Caco-2 (cell line): ENCODE measurements around the gene TBP. TPM values are rescaled to one million over a fixed set of nuclear protein-coding genes. Genes with fewer than 3 reads are reported as not detected.

Source experiments
- Bru-seq: library from RNA; stranded (reverse); fragments of 400-500 nt; gene quantifications from one replicate; lab custom pipeline; 2021; lab: Mats Ljungman, UMichigan
- BruChase-seq, 2 experiments: library from RNA; stranded (reverse); fragments of 400-500 nt; gene quantifications; one replicate each; lab custom pipeline; 2021; lab: Mats Ljungman, UMichigan
- BruUV-seq: library from RNA; stranded (reverse); fragments of 400-500 nt; replicated peaks from 2 replicates; lab custom pipeline; 2021; lab: Mats Ljungman, UMichigan
- CTCF ChIA-PET: fragments of 300-600 bp; sonication (Branson Sonifier 250); formaldehyde crosslinking; loops from one replicate; lab custom pipeline; 2022; ENCODE audit warnings: antibody characterized with exemption; lab: Charles Lee
- POLR2A ChIA-PET: fragments of 300-600 bp; sonication (Branson Sonifier 250); formaldehyde crosslinking; loops from one replicate; lab custom pipeline; 2022; ENCODE audit warnings: antibody characterized with exemption; lab: Charles Lee
- DNase-seq, 2 experiments: peaks; one replicate each; pipeline versions ENCODE4 v3.0.0 to v3.0.0-alpha.2; 2020 to 2022
- H3K27me3 ChIP-seq: replicated peaks from 2 replicates; pipeline ENCODE4 v1.6.0; 2011; ENCODE audit warnings: low read length; ENCODE audit not compliant: control insufficient read depth, insufficient read depth
- H3K36me3 ChIP-seq: 2 replicates; pipeline ENCODE4 v1.5.1; 2011; ENCODE audit warnings: low read length; ENCODE audit not compliant: control insufficient read depth, insufficient read depth
- H3K4me1 ChIP-seq: fragments of 250-450 bp; sonication (Bioruptor Pico); 2 replicates; pipeline ENCODE4 v1.5.1; 2020; ENCODE audit warnings: mild to moderate bottlenecking
- H3K4me3 ChIP-seq: 2 replicates; pipeline ENCODE4 v1.5.1; 2011; ENCODE audit warnings: low read depth, mild to moderate bottlenecking, control low read depth, low read length
- H3K9me3 ChIP-seq: fragments of 250-450 bp; sonication (Bioruptor Pico); 2 replicates; pipeline ENCODE4 v1.5.1; 2020; ENCODE audit warnings: mild to moderate bottlenecking, moderate library complexity
- H3K27ac Mint-ChIP-seq: one replicate; pipeline ENCODE4 v1.8.0; 2022; ENCODE audit warnings: mixed read lengths; ENCODE audit not compliant: unreplicated experiment
- H3K27me3 Mint-ChIP-seq: one replicate; pipeline ENCODE4 v1.8.0; 2022; ENCODE audit warnings: mixed read lengths; ENCODE audit not compliant: insufficient read depth, unreplicated experiment
- H3K36me3 Mint-ChIP-seq: one replicate; pipeline ENCODE4 v1.8.0; 2022; ENCODE audit warnings: mild to moderate bottlenecking, mixed read lengths; ENCODE audit not compliant: insufficient read depth, unreplicated experiment
- H3K4me1 Mint-ChIP-seq: one replicate; pipeline ENCODE4 v1.8.0; 2022; ENCODE audit warnings: low read depth, mixed read lengths; ENCODE audit not compliant: unreplicated experiment
- H3K4me3 Mint-ChIP-seq: one replicate; pipeline ENCODE4 v1.8.0; 2022; ENCODE audit warnings: mild to moderate bottlenecking, moderate library complexity, mixed read lengths; ENCODE audit not compliant: unreplicated experiment
- H3K9me3 Mint-ChIP-seq: one replicate; pipeline ENCODE4 v1.8.0; 2022; ENCODE audit warnings: mixed read lengths; ENCODE audit not compliant: unreplicated experiment
- CTCF ChIP-seq, 2 experiments: fragments of 200-600 bp in 1 of 2; IDR thresholded peaks; 1 replicate in 1 of 2; 2 replicates in 1 of 2; pipeline versions ENCODE4 v1.5.1 to v1.8.0; 2011 to 2022; ENCODE audit warnings: antibody characterized with exemption in 1 of 2, control low read depth in 1 of 2, inconsistent platforms in 1 of 2, low read depth in 1 of 2, low read length in 1 of 2, mild to moderate bottlenecking in 1 of 2, moderate library complexity in 1 of 2; ENCODE audit not compliant: insufficient read depth in 1 of 2, severe bottlenecking in 1 of 2, unreplicated experiment in 1 of 2
- intact Hi-C: fragments of 100-400 bp; cut with micrococcal nuclease; formaldehyde crosslinking; loops from one replicate; pipeline ENCODE4 v1.10.0; 2022; ENCODE audit not compliant: unreplicated experiment
- long read RNA-seq: library from polyadenylated mRNA; stranded (forward); transcript quantifications from one replicate; pipeline ENCODE4 v2.0.0, GENCODE V29; 2022
- total RNA-seq: library from RNA; stranded (reverse); gene quantifications from 2 replicates; pipeline ENCODE4 v1.2.3, GENCODE V29; 2022

The TBP gene
- total RNA-seq (20.8 and 23.7 TPM in 2 replicates), Bru-seq, nascent RNA (percentile 86 among the genes with signal in this experiment), BruChase-seq, experiment 1, labeled RNA remaining after a 2-hour chase (percentile 83 among the genes with signal in this experiment), BruChase-seq, experiment 2, labeled RNA remaining after a 6-hour chase (percentile 69 among the genes with signal in this experiment)
- long read RNA-seq, transcript TBP-201 (8 exons, 1,861 nt) = minor isoform, 8 of 43 reads
- long read RNA-seq, transcript TBP-202 (8 exons, 1,903 nt) = major isoform, 19 of 43 reads
- long read RNA-seq, partial matches to known transcripts = 13 of 43 reads
- long read RNA-seq, other reads (novel, unspliced or antisense) = 3 of 43 reads

- Mint-ChIP-seq H3K27me3 (no peaks in the 10 kb centered on the region), H3K4me3 (no peak within 1 kb of the TSS), H3K4me1 (peaks cover 8% of the 10 kb centered on the region), H3K36me3 (peaks cover 41% of the 10 kb centered on the region), H3K9me3 (no peaks in the 10 kb centered on the region), H3K27ac (no peak within 1 kb of the TSS)
- H3K9me3 ChIP-seq = no peaks in the 10 kb centered on the region
- DNase-seq = peak; percentile 97 to 98
- peak within 1 kb of the TSS; percentile 92 for H3K4me3 ChIP-seq
- no peak for TF ChIP-seq CTCF (IDR thresholded peaks at IDR 0.05; ENCODE audit: insufficient read depth in 1 of 2, low read depth in 1 of 2, low read length in 1 of 2, severe bottlenecking in 1 of 2, unreplicated experiment in 1 of 2)
- H3K27me3 ChIP-seq = no peaks in the 10 kb centered on the region
- CTCF ChIA-PET = interaction anchor here (1.0 kb wide), 1 partner anchor 30 kb away, joined by 5 read pairs; the partner anchor contains the start of gene PDCD2
- intact Hi-C loops = loop anchor here (5.0 kb wide), 1 partner anchor 852 kb away; the partner anchor contains the start of genes C6orf120 and WDR27
- H3K36me3 ChIP-seq = peaks cover 1% of the 10 kb centered on the region; the same call in 1 of the 2 replicates
- H3K4me1 ChIP-seq = peaks cover 9% of the 10 kb centered on the region
- POLR2A ChIA-PET = interaction anchor here (1.0 kb wide), 2 partner anchors 30 to 803 kb away, joined by 3 to 6 read pairs; partner anchors contain the start of genes DYNLT2, ERMARD and PDCD2
- BruUV-seq = no TSS peak
Observed at GRCh38 chr6:170554013-170554795, at the start of gene TBP. Gene TBP, plus strand, starts transcription at chr6:170554369. Its CDS starts 2,661 bp downstream, at chr6:170557030.

- CTCF ChIA-PET = no interaction called here
- no peak overlapping the region for H3K4me3 ChIP-seq
- no peaks in the 10 kb centered on the region for H3K4me1 Mint-ChIP-seq
- H3K9me3 ChIP-seq = no peaks in the 10 kb centered on the region
- peaks cover 19% of the 10 kb centered on the region for H3K27me3 Mint-ChIP-seq
- no TSS peak for BruUV-seq
- H3K36me3 Mint-ChIP-seq = no peaks in the 10 kb centered on the region
- H3K36me3 ChIP-seq = no peaks in the 10 kb centered on the region
- intact Hi-C loops = no loop called here
- POLR2A ChIA-PET = no interaction called here
- no peak overlapping the region for H3K27ac Mint-ChIP-seq
- TF ChIP-seq CTCF (IDR thresholded peaks at IDR 0.05; ENCODE audit: insufficient read depth in 1 of 2, low read depth in 1 of 2, low read length in 1 of 2, severe bottlenecking in 1 of 2, unreplicated experiment in 1 of 2) = no peak
- H3K4me1 ChIP-seq = no peaks in the 10 kb centered on the region
- no peaks in the 10 kb centered on the region for H3K9me3 Mint-ChIP-seq
- no peaks in the 10 kb centered on the region for H3K27me3 ChIP-seq
- no peak overlapping the region for H3K4me3 Mint-ChIP-seq
- DNase-seq = no peak
Observed at GRCh38 chr6:170504479-170504878, 49.7 kb upstream of the TBP start.

GRCh38 chr6:170505306-170505705 is 48.9 kb upstream of the TBP start:
- ChIA-PET POLR2A (no interaction called here), CTCF (no interaction called here)
- Histone ChIP-seq H3K9me3 (no peaks in the 10 kb centered on the region), H3K4me3 (no peak overlapping the region), H3K4me1 (no peaks in the 10 kb centered on the region), H3K36me3 (no peaks in the 10 kb centered on the region), H3K27me3 (no peaks in the 10 kb centered on the region)
- no TSS peak for BruUV-seq
- TF ChIP-seq CTCF (IDR thresholded peaks at IDR 0.05; ENCODE audit: insufficient read depth in 1 of 2, low read depth in 1 of 2, low read length in 1 of 2, severe bottlenecking in 1 of 2, unreplicated experiment in 1 of 2) = no peak
- no peaks in the 10 kb centered on the region for H3K4me1 Mint-ChIP-seq
- H3K27me3 Mint-ChIP-seq = peaks cover 19% of the 10 kb centered on the region
- intact Hi-C loops = no loop called here
- no peak overlapping the region for H3K27ac Mint-ChIP-seq
- no peaks in the 10 kb centered on the region for H3K36me3 Mint-ChIP-seq
- H3K9me3 Mint-ChIP-seq = no peaks in the 10 kb centered on the region
- no peak overlapping the region for H3K4me3 Mint-ChIP-seq
- DNase-seq = no peak
